Transverse colon (tissue), 4 donors: ENCODE results near the gene CCNT2. TPM values are rescaled to one million over a fixed set of nuclear protein-coding genes. Genes with fewer than 3 reads are reported as not detected.

Source experiments
- DNase-seq: peaks from one replicate; pipeline ENCODE4 v3.0.0-alpha.2; 2019
- H3K27ac ChIP-seq, 4 donors: fragments of 200-600 bp; sonication (generic); 2 replicates each; pipeline ENCODE4 v1.5.1; 2016 to 2018; ENCODE audit warnings: inconsistent platforms in 4 of 4
- H3K27me3 ChIP-seq: fragments of 200-600 bp; sonication (generic); 2 replicates; pipeline ENCODE4 v1.5.1; 2017; ENCODE audit warnings: inconsistent platforms
- H3K36me3 ChIP-seq, 4 donors: fragments of 200-600 bp; sonication (generic); 2 replicates each; pipeline ENCODE4 v1.5.1; 2017 to 2019; ENCODE audit warnings: inconsistent platforms in 4 of 4
- H3K4me1 ChIP-seq, 4 donors: fragments of 200-600 bp; sonication (generic); 2 replicates each; pipeline ENCODE4 v1.5.1; 2017 to 2020; ENCODE audit warnings: inconsistent platforms in 4 of 4
- H3K4me3 ChIP-seq, 4 donors: fragments of 200-600 bp; sonication (generic); 1 replicate in 1 of 4; 2 replicates in 3 of 4; pipeline versions ENCODE4 v1.5.1 to v1.6.1; 2017 to 2019; ENCODE audit warnings: inconsistent platforms in 4 of 4
- H3K9me3 ChIP-seq, 2 donors: fragments of 200-600 bp; sonication (generic); 2 replicates each; pipeline ENCODE4 v1.5.1; 2017 to 2019; ENCODE audit warnings: inconsistent platforms in 2 of 2
- CTCF ChIP-seq, 5 experiments: fragments of 200-600 bp in 3 of 5; fragments of 450-650 bp in 2 of 5; sonication (generic) in 3 of 5; IDR thresholded peaks; 1 replicate in 2 of 5; 2 replicates in 3 of 5; pipeline ENCODE4 v1.5.1; 2016 to 2017; ENCODE audit warnings: antibody characterized with exemption in 5 of 5, inconsistent platforms in 3 of 5, mild to moderate bottlenecking in 2 of 5, moderate library complexity in 1 of 5
- EP300 ChIP-seq: sonication (generic); formaldehyde crosslinking; IDR thresholded peaks from one replicate; pipeline ENCODE4 v1.6.1; 2017; ENCODE audit warnings: antibody characterized with exemption, low read depth
- POLR2A ChIP-seq: fragments of 450-650 bp; IDR thresholded peaks from one replicate; pipeline ENCODE4 v1.6.1; 2016; ENCODE audit warnings: antibody characterized with exemption, mild to moderate bottlenecking, moderate library complexity
- POLR2AphosphoS5 ChIP-seq, 3 donors: sonication (generic); formaldehyde crosslinking; IDR thresholded peaks; one replicate each; pipeline ENCODE4 v1.6.1; 2016; ENCODE audit warnings: antibody characterized with exemption in 3 of 3
- WGBS, 2 donors: methylation state at CpG; one replicate each; pipeline ENCODE4 v1.1.5; 2018; ENCODE audit warnings: low coverage in 1 of 2; 5-methylcytosine and 5-hydroxymethylcytosine counted together
- in situ Hi-C, 4 donors: fragments of 200-750 bp; cut with MboI; loops; one replicate each; pipeline versions ENCODE4 v1.15.0 to v1.15.1; 2017; ENCODE audit warnings: low sequenced_read_pairs in 3 of 4, low pct_ligation_motif_present in 1 of 4, low pct_unique_long_range_greater_than_20kb in 1 of 4
- intact Hi-C: fragments of 100-400 bp; cut with DNase I; formaldehyde crosslinking; loops from one replicate; pipeline ENCODE4 v1.15.1; 2023; ENCODE audit warnings: low total_unique reads
- total RNA-seq, 4 donors: library from RNA; depleted of rRNA; stranded (reverse); fragments of >200 nt; gene quantifications; one replicate each; pipeline ENCODE4 v1.1.0, GENCODE V29; 2016

The CCNT2 gene
- total RNA-seq, 4 donors from 2014 or later: 24.7 to 57.5 (median 44.6) TPM

- H3K4me3 ChIP-seq: no peak overlapping the region
- H3K4me1 ChIP-seq: peaks cover 0 to 3% (median 0%) of the 10 kb centered on the region in 4 donors
- WGBS, 2 donors: 94 to 96% methylated on average over 3 to 7 of the region's 7 CpGs
- no peaks in the 10 kb centered on the region for H3K36me3 ChIP-seq
- H3K27ac ChIP-seq: no peak overlapping the region
- in situ Hi-C loops: loop anchor here in 1 of 4 donors (25.0 kb wide), 1 partner anchor 732 kb away; no protein-coding TSS in a partner anchor
- no peaks in the 10 kb centered on the region for H3K27me3 ChIP-seq
- TF ChIP-seq CTCF (IDR thresholded peaks at IDR 0.05) (no peak), POLR2A (no peak), EP300 (no peak), POLR2AphosphoS5 (IDR thresholded peaks at IDR 0.05) (no peak)
- intact Hi-C loops: no loop called here
- DNase-seq: no peak
- no peaks in the 10 kb centered on the region for H3K9me3 ChIP-seq
Observed at GRCh38 chr2:134980639-134981038, 62.0 kb downstream of the CCNT2 start.

- TF ChIP-seq POLR2AphosphoS5 (IDR thresholded peaks at IDR 0.05): no peak
- TF ChIP-seq EP300: no peak
- TF ChIP-seq CTCF (IDR thresholded peaks at IDR 0.05): no peak
- TF ChIP-seq POLR2A: no peak
- Histone ChIP-seq H3K36me3 (no peaks in the 10 kb centered on the region), H3K4me3 (no peak overlapping the region), H3K9me3 (no peaks in the 10 kb centered on the region), H3K27me3 (no peaks in the 10 kb centered on the region), H3K4me1 (peaks cover 0 to 3% (median 0%) of the 10 kb centered on the region in 4 donors), H3K27ac (no peak overlapping the region)
- in situ Hi-C loops: loop anchor here in 1 of 4 donors (25.0 kb wide), 1 partner anchor 730 kb away; no protein-coding TSS in a partner anchor
- no peak for DNase-seq
- WGBS, 2 donors: 50 to 61% methylated on average over 1 of the region's 1 CpG
- intact Hi-C loops: no loop called here
Observed at GRCh38 chr2:134982603-134983002, 64.0 kb downstream of the CCNT2 start.

GRCh38 chr2:134985061-134985460 is 66.4 kb downstream of the CCNT2 start:
- TF ChIP-seq EP300 (no peak), POLR2AphosphoS5 (IDR thresholded peaks at IDR 0.05) (no peak), POLR2A (no peak)
- intact Hi-C loops: no loop called here
- Histone ChIP-seq H3K9me3 (no peaks in the 10 kb centered on the region), H3K4me1 (no peaks in the 10 kb centered on the region), H3K27me3 (no peaks in the 10 kb centered on the region), H3K4me3 (no peak overlapping the region), H3K27ac (no peak overlapping the region), H3K36me3 (no peaks in the 10 kb centered on the region)
- in situ Hi-C loops: loop anchor here in 1 of 4 donors (25.0 kb wide), 1 partner anchor 727 kb away; no protein-coding TSS in a partner anchor
- DNase-seq: no peak
- WGBS, 2 donors: 86 to 88% methylated on average over 3 of the region's 3 CpGs

- TF ChIP-seq CTCF (IDR thresholded peaks at IDR 0.05) (peak in 4 of 5 experiments; percentile 29 to 39 (median 32)), POLR2AphosphoS5 (IDR thresholded peaks at IDR 0.05) (no peak)
- Histone ChIP-seq H3K9me3 (no peaks in the 10 kb centered on the region), H3K27me3 (no peaks in the 10 kb centered on the region), H3K27ac (no peak overlapping the region), H3K4me1 (no peaks in the 10 kb centered on the region), H3K4me3 (no peak overlapping the region), H3K36me3 (no peaks in the 10 kb centered on the region)
- in situ Hi-C loops (loop anchor here in 1 of 4 donors (25.0 kb wide), 1 partner anchor 723 kb away; no protein-coding TSS in a partner anchor), intact Hi-C loops (no loop called here)
- WGBS, 2 donors: 31 to 38% methylated on average over 3 of the region's 3 CpGs
- no peak for DNase-seq
Observed at GRCh38 chr2:134988994-134989605, 70.5 kb downstream of the CCNT2 start.
